GM03348 (cell line): ENCODE data around the gene RPE65.
"Not testable (repeated sequence)": the region's sequence is repeated elsewhere in the genome, so short reads cannot be mapped to it uniquely, and the experiment has no call there.

Experiments
- DNase-seq: peaks from one replicate; pipeline ENCODE4 v3.0.0; 2012; ENCODE audit warnings: low spot score

RPE65 gene

DNA sequence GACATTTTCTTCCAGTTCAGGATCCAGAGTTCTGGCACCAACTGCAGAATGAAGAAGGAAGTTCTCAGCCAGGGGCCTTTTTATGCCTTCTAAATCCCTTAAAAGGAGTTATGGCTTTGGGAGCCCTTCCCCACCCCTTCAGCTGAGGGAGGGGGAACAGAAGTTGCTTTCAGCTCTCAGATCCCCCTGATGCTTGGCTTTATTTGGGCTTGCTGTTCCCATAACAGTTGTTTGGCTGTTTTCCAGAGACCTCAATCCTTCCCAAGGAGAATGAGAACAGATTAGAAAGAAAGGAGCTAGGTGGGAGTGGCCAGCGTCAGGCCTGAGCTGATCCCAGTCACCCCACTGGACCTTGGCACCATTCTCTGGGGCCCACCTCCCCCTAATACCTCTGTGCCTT lies at the start of gene RPE65:
Gene RPE65, minus strand, starts transcription at position 54 of the 400 bp plus-strand sequence. Its CDS starts 49 bp downstream, at position 5.
- DNase-seq = no peak

DNA sequence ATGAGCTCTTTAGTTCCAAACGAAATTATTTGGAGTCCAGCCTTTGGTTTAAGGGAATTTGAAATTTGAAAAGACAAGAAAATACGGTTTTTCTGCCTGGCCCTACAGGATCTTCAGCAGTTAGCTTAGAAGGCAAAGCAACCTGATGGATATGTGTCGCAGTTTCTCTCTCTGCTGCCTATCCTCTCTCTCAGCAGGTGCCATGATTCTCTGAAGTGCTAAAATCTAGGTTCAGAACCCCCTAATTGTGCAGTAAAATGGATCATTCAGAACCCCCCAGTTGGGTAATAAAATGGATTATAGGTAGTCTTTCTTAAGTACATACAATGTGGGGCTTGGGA lies 47.6 kb upstream of the RPE65 start:
- DNase-seq = no peak

DNA sequence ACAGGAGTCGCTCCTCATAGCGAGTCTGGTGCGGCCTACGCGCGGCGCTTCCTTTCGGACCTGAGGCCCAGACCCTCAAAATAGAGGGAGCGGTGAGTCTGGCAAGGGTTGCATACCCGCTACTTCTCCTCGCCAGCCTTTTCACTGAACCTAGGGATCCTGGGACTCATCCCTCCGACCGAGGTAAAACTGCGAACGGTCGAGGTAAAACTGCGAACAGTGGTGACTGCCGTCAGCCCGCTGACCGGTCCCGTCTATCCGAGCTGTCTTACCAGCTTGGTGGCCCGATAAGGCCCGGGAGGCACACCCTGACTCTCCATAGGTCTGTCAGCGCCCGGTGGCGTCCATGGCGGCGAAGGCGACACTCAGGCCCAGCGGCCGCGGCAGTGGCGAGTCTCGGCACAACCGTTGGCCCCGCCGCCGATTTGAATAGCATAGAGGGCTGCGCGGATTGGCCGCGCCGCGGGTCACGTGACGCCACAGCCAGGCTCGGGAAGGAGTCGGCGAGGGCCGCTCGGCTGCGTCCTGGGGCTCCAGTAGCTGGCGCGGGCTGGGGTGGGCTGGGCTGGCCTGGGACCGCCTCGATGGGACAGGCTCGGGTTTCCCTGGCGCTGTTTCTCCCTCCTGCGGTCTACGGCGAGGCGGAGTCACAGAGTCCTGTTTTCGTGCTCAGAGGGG lies 47.1 kb upstream of the RPE65 start, which contains the start of gene DEPDC1:
Gene DEPDC1, minus strand, starts transcription at position 403 of the 678 bp plus-strand sequence. Its CDS starts 83 bp downstream, at position 320.
- DNase-seq = peak; percentile 98

DNA sequence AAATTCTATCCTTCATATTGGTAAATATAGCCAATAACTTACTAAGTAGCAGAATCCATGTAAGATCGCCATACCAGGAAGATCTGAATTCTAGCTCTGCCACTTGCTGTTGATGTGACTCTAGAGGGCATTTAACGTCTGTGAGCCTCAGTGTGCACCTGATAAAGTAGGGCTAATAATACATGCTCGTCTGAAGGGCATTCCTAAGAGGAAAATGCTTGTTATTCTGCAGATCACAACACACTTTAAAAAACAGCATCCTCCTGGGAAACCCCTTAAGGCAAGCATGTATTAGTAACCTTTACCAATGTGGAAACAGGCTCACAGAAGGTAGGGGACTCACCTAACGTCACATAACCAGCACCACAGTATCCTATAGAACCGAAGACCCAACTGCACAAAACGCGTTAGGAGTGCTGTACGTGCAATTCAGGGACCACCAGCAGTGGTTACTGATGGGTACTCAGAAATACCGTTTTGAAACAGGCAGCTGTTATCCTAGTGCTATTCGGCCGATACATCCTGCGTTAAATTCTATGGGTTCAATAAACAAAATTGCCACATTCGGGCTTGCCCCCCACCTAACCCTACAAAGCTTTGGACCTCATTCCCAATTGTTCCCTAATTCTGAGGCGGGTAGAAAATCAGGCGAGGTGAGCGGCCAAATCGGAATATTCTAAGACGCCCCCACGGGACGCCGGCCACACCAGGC lies 46.4 kb upstream of the RPE65 start:
- no peak for DNase-seq

DNA sequence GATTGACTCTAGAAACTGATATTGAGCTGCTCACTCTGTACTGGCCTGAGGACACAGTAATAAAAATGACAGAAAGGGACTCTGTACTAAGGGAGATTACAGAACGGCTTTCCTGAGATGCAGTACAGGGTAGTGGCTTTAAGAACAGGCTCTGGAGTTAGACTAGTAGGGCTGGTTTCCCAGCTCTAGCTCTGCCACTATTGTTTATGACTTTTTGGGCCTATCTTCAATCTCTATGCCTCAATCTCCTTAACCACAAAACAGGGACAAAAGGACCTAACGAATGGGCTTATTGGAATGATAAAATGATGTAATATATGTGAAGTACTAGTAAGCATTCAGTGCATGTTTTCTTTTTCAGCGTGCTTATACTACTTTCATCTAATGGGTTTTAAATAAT lies 45.8 kb upstream of the RPE65 start:
- DNase-seq = no peak

DNA sequence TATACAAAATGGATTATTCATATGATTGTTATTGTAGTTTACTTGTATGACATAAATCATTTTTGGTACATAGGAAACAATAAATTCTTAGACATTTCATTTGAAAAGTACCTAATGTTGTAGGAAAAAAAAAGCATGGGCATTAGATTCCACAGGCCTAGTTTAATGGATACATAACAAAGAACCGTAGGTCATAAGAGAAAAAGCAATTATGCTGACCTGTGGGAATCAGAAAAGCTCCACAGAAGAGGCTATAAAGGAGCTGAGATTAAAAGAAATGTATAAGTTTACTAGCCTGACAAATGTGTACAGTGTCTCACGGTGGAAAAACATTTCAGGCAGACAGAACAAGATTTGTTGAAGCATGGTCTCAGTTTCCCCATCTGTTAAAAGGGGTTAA lies 43.4 kb upstream of the RPE65 start:
- DNase-seq = no peak

DNA sequence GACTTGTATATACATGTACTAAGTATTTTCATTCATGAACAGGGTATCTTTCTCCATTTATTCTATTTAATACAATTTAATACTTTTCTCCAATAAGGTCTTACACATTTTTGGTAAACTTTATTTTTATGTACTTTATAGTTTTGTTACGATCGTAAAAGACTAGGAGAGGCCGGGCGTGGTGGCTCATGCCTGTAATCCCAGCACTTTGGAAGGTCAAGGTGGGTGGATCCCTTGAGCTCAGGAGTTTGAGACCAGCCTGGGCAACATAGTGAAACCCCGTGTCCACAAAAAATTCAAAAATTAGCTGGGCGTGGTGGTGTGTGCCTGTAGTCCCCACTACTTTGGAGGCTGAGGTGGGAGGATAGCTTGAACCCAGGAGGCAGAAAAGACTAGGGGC lies 42.5 kb upstream of the RPE65 start:
- DNase-seq = not testable (repeated sequence)

DNA sequence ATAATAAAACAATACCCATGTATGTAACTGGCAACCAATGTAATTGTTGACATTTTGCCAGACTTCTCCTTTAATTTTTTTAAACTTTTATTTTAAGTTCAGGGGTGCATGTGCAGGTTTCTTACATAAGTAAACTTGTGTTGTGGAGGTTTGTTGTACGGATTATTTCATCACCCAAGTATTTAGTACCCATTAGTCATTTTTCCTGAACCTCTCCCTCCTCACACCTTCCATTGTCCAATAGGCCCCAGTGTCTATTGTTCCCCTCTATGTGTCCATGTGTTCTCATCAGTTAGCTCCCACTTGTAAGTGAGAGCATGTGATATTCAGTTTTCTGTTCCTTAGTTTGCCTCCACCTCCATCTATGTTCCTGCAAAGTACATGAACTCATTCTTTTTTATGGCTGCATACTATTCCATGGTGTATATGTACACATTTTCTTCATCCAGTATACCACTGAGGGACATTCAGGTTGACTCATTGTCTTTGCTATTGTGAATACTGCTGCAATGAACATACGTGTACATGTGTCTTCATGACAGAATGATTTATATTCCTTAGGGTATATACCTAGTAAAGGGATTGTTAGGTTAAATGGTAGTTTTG lies 40.4 kb upstream of the RPE65 start:
- DNase-seq = no peak

DNA sequence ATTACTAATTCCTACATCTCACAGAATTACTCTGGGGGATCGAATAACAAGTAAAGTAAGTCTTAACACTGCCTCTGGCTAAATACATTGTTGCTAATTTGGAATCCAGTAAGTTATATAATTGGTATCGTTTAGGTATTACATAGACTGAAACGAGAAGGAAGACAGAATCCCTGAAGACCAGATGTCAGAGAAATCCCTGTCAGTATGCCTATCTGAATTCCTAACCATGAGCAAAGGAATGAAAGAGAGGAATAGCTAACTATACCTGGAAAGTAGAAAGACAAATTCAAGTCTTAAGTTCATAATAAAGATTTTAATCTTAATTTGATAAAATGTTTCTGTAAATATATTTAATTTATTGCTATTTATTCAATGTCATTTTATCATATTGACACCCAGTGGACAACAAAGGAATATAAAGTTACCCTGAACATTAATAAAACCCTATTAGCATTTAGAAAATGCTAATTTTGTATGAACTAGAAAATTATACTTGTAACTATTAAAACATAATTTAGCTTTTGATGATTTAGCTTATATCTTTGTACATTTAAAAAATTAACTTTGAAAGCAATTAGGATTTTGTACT lies 35.8 kb upstream of the RPE65 start:
- DNase-seq = no peak

DNA sequence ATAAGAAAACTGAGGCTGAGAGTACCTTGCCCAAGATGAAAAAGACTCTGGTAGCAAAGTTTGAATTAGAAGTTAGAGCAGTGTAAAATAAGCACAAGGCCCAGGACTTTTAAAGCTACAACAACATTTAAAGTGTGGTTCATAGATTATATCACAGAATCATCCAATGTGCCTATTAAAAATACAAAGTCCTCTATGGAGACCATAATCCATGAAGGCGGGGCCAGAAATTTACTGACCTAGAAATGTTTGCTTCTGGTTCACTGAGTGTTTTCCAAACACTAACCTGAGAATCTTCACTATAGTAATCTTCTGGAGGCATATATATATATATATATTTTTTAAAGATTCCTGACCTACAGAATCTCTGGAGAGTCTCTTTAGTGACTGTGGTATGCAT lies 34.9 kb upstream of the RPE65 start:
- DNase-seq = no peak

DNA sequence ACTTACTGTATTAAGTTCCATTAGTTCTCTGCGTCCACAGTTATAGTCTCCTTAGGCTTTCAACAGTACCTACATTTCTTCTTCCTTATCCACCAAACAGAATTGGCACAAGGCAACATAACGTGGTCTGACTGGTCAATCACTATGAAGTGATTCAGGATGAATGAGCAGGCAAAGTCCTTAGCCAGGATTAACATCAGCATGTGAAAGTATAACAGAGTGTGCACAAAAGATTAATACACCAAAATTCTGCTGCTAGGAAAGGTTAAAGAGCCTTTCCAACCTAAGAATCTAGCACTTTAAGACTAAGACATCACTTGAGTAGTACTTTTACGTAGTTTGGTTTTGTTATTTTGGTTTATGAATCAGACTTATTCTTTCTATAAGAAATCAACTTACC lies 31.3 kb upstream of the RPE65 start:
- no peak for DNase-seq

DNA sequence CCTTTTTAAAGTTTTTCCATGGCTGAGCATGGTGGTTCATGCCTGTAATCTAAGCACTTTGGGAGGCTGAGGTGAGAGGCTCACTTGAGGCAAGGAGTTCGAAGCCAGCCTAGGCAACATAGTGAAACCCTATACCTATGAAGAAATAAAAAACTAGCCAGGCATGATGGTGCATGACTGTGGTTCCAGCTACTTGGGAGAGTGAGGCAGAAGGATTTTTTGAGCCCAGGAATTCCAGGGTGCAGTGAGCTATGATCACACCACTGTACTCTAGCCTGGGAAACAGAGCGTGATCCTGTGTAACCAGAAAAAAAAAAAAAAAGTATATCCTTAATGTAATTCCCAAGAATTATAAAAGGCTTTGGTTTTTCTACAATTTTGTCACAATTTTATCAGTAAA lies 29.7 kb upstream of the RPE65 start:
- no peak for DNase-seq

DNA sequence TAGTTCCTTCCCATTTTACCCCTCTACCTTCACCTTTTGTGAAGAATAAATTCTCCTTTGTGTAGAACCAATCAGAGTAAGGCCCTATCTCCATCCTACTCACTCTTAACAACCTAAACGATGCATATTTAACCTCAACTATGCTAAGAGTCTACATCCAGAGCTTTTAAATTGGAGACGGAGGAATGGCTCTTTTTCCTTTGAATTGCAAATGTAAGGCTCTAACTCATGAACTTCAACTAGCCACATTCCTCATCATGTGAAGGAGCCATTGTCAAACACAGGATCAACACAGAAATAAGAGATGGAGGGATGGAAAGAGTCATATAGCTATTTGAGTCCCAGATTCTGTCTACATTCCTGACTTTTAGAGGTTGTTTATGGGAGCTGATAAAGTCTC lies 28.9 kb upstream of the RPE65 start:
- no peak for DNase-seq

DNA sequence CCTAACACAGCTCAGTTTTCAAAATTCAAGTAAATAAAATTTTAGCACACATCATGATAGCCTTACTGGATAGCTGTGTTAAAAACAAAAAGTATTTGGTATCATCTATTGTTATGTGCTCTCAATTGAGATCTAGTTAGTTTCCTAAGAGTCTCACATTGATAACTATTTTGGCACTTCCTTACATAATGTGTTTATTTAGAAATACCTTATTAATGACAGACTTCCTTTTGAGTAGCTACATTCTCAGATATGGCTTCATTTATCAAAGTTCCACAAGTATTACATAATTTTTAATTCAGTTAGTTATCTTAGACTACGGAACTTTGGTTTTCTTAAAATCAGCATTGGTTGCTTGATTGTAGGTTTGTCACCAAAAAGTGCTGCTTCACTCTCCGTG lies 26.9 kb upstream of the RPE65 start:
- DNase-seq = not testable (repeated sequence)

DNA sequence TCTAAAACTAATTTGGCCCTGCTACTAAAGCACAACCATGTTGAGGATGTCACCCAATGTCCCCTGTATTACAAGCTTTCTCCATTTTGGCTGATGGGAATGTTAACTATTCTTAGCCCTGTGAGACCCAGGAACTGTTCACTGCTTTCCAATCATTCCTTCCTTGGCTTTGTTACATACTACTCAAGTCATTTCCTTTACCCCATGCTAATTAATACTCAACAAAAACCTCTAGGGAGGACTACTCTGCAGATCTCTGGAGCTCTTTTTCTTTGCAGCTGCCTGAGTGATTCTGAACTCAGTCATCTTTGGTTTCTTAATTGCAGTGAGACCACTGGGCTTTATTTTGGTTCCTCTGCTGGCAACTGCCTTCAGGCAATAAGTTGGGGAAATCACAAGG lies 23.3 kb upstream of the RPE65 start:
- no peak for DNase-seq

DNA sequence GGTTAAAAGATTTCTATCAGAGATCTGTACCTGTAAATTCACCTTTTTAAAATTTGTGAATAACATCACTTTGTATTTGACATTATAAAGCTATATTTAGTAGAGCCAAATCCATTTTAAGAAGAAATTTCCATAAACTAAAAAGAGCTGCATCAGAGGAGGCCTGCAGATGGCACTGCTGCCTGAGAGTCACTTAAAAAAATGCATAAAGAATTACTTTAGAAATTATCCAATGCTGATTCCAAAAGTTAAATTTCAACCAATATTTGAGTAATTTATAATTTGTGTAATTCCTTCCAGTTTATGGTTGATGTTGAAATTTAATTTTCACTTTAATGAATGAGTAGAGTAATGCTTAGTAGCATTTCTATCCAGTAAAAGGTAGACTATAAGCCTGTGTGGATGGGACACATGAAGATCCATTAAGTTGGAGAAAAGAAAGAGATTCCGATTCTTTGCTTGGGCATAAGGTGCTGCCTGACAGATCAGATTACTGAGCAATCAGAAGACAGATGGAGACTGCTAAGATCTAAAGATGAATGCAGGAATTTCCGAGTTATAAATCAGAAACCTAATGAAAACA lies 20.7 kb upstream of the RPE65 start:
- peak; percentile 54 for DNase-seq

DNA sequence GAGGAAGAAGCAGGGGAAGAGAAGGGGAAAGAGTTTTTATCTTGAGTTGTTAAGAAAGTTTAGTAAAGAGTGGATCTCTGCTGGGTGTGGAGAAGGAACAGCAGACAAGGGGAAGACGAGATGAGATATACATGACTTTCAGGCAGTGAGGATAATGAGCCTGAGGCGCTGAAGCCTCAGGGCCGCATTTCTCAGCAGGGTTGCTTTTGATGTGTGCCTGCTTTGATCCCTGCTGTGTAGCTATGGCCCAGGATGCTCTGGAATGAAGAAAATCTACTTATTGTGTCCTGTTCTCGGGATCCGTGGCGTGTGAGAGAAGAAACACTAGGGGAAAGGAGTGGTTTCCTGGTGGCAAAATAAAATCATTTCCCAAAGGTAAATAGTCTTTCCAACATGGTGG lies 15.1 kb upstream of the RPE65 start:
- no peak for DNase-seq

DNA sequence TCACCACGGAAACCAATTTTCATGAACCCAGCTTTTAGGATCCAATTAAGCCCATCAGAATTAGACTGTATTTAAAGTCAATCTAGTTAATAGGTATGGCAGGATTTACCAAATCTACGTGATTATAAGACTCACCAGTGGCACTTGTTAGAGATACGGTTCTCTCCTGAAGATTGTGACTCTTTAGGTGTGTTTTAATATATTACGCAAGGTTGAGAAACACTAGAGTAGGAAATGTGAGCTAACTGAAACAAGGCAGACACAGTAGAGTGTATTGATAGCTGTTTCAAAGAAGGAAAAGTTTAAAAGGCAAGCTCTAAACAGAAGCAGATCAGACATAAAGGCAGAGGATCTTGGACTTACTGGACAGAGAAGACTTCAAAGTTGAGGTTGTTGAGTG lies 11.2 kb upstream of the RPE65 start:
- no peak for DNase-seq

DNA sequence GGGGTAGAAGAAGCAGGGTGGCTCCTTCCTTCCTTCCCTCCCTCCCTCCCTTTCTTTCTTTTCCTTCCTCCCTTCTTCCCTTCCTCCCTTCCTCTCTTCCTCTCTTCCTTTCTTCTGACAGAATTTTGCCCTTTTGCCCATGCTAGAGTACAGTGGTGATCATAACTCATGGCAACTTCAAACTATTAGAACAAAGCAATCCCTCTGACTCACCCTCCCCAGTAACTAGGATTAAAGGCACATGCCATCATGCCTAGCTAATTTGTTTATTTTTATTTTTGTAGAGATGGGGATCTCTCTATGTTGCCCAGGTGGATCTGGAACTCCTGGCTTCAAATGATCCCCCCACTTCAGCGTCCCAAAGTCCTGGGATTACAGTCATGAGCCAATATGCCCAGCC lies 10.0 kb upstream of the RPE65 start:
- no peak for DNase-seq

DNA sequence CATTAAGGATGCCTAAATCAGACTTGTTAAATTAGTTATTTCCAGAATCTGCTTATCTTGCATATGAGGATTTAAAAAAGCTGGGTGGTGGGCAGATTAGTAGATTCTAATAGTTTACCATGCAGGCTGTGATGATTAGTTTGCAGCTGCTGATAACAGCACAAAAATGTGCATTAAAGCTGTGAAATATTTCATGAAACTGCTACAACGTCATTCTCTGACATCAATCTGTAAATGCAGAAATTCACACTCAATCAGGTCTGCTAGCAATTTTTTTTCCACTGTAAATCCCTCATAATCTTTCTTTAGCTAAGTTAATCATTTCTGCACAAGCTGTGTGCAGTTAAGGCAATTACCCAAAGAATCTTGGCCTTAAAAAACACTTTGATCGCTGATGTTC lies 9.3 kb upstream of the RPE65 start:
- no peak for DNase-seq

DNA sequence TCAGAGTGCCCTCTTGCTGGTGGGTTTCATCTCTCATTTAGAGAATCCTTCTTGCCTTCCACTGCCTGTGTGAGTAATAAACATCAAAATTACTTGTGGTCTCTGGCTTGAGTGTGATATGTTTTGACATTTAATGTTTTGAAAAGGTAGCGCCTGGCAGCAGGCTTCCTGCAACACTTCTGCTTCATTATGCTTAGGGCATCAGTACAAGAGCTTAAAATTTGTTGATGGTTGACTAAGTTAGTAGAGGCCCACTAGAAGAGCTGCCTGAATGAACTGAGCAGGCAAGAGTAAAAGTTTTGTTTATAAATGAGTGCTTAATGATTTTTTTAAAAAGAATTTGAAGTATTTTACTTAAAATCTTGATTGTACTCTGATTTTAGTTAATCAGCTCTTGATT lies 6.4 kb upstream of the RPE65 start:
- DNase-seq = no peak

DNA sequence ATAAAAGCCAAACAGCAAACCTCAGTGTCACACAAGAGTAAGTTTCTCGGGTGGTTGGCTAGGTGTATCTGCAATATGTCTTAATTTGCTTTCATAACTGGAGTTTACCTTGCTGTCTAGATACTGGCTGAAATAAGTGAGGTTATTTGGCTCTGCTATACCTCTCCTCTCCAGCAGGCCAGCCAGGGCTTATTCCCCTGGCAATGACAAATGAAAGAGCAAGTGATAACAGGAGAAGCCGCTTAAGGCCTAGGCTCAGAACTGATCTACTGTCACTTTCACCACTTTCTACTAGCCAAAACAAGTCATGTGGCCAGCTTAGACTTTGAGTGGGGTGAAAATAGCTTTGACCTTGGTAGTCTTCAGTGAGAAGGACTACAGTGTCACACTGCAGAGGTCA lies 4.8 kb upstream of the RPE65 start:
- no peak for DNase-seq
